ENCODE data around the gene LRRC3C.
"Not testable (repeated sequence)": the region's sequence is repeated elsewhere in the genome, so short reads cannot be mapped to it uniquely, and the experiment has no call there.

Gene LRRC3C

GRCh38 chr17:39944393-39944711 lies 16.8 kb downstream of the LRRC3C start:
- no peak for TF ChIP-seq SPI1 (IDR thresholded peaks at IDR 0.05; ENCODE audit: low read depth, low read length)
- no peak for TF ChIP-seq POLR2AphosphoS5 (IDR thresholded peaks at IDR 0.05; ENCODE audit: low read depth, low read length)
- no peak for TF ChIP-seq POLR2A (IDR thresholded peaks at IDR 0.05; ENCODE audit: low read depth, low read length)
- TF ChIP-seq POU2F2 (IDR thresholded peaks at IDR 0.05; ENCODE audit: low read depth, low read length) = no peak
- no peak for TF ChIP-seq TAF1 (IDR thresholded peaks at IDR 0.05; ENCODE audit: low read depth, low read length)
- TF ChIP-seq PAX5 (IDR thresholded peaks at IDR 0.05; ENCODE audit: insufficient read depth, low read length, severe bottlenecking) = no peak
- FAIRE-seq (no peak), DNase-seq (ENCODE audit: insufficient read length, low spot score) (no peak)

DNA sequence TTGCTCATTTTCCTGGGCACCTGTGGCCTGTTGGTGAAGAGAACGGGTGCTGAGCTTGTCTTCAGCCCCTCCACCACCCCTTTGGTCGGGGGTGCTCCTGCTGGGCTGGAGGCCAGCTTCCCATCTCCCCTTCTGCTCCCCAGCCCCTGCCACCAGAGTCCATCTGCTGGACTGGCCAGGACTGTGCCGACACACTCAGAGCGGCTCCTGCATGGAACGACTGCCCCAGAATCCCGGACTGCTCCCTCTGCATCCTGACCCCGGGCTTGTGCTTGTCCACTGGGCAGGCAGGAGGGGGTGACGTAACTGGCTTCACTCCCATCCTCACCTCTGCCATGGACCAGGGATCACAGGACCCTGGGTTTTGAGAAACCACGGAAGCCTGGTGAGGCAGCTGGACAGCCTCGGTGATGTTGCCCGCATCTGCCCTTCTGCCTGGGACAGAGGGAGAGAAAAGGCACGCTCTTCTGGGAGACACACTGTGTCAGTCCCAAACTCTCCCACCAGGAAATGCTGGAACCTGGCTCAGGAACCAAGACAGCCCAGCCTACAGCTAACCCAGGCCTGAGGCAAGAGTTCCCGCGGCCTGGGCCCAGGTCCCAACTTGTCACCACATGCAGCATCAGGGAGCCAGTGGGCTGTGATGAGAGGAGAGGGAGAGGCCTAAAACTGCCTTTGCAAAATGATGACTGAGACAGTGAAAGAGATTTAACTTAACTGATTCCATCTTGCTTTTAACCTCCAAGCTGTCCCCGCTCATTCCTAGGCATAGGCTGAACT lies 19.2 kb downstream of the LRRC3C start:
- no peak for FAIRE-seq
- TF ChIP-seq POLR2AphosphoS5 (IDR thresholded peaks at IDR 0.05; ENCODE audit: low read depth, low read length) (no peak), TAF1 (IDR thresholded peaks at IDR 0.05; ENCODE audit: low read depth, low read length) (no peak), POLR2A (IDR thresholded peaks at IDR 0.05; ENCODE audit: low read depth, low read length) (no peak), PAX5 (IDR thresholded peaks at IDR 0.05; ENCODE audit: insufficient read depth, low read length, severe bottlenecking) (no peak), SPI1 (IDR thresholded peaks at IDR 0.05; ENCODE audit: low read depth, low read length) (no peak), POU2F2 (IDR thresholded peaks at IDR 0.05; ENCODE audit: low read depth, low read length) (no peak)
- no peak for DNase-seq (ENCODE audit: insufficient read length, low spot score)

- peak; percentile 71 for FAIRE-seq
- not testable (repeated sequence) for DNase-seq (ENCODE audit: insufficient read length, low spot score)
Observed at GRCh38 chr17:39948489-39948828, 20.9 kb downstream of the LRRC3C start.

GRCh38 chr17:39949028-39949427 lies 21.5 kb downstream of the LRRC3C start:
- FAIRE-seq (no peak), DNase-seq (ENCODE audit: insufficient read length, low spot score) (no peak)
- TF ChIP-seq POLR2AphosphoS5 (IDR thresholded peaks at IDR 0.05; ENCODE audit: low read depth, low read length) (no peak), POLR2A (IDR thresholded peaks at IDR 0.05; ENCODE audit: low read depth, low read length) (no peak), SPI1 (IDR thresholded peaks at IDR 0.05; ENCODE audit: low read depth, low read length) (no peak), TAF1 (IDR thresholded peaks at IDR 0.05; ENCODE audit: low read depth, low read length) (no peak), POU2F2 (IDR thresholded peaks at IDR 0.05; ENCODE audit: low read depth, low read length) (no peak), PAX5 (IDR thresholded peaks at IDR 0.05; ENCODE audit: insufficient read depth, low read length, severe bottlenecking) (no peak)

- DNase-seq (ENCODE audit: insufficient read length, low spot score) (no peak), FAIRE-seq (no peak)
- TF ChIP-seq POU2F2 (IDR thresholded peaks at IDR 0.05; ENCODE audit: low read depth, low read length) = no peak
Observed at GRCh38 chr17:39950871-39951348, 23.4 kb downstream of the LRRC3C start.

DNA sequence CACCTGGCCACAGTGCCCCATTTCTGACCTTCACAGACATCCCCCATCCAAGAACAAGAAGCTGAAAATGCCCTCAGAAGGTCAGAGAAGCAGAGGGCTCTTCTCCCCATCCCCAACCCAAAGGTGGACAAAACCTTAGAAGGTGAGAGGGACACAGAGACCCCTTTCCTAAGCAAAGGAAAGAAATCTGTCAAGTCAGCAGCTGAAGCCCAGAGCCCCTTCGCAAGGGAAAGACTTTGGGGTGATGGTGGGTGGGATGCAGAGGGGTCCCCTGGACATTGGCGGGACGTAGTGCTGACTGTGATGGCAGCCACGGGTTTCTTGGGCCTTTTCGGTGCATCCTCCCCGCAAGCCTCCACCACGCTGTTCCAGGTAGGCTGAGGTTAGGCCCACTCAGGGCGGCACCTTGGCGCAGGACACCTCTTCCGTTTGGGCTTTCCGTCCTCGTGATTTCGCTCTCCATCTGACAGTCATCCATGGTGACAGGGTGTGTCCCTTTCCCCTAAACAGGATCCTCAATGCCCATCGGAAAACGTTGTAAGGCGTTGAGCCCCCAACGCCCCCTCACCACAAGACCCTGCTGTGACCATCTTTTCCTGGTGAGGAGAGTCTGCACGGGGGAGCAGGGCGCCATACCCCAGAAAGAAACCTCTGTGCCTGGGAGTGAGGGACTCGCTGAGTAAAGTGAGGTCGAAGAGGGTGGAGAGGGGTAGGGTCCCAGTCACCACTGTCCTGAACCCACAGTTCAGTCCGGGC lies 24.6 kb downstream of the LRRC3C start:
- FAIRE-seq = no peak

GRCh38 chr17:39952680-39953470 lies 25.3 kb downstream of the LRRC3C start:
- TF ChIP-seq POLR2A (IDR thresholded peaks at IDR 0.05; ENCODE audit: low read depth, low read length) (peak; percentile 49; the same call in 1 of the 2 replicates), PAX5 (IDR thresholded peaks at IDR 0.05; ENCODE audit: insufficient read depth, low read length, severe bottlenecking) (no peak)
- DNase-seq (ENCODE audit: insufficient read length, low spot score) (peak; percentile 93), FAIRE-seq (peak; percentile 98)

More for the DNA sequence above, 24.6 kb downstream of the LRRC3C start:
- no peak for DNase-seq (ENCODE audit: insufficient read length, low spot score)
- no peak for TF ChIP-seq POLR2A (IDR thresholded peaks at IDR 0.05; ENCODE audit: low read depth, low read length)
- TF ChIP-seq PAX5 (IDR thresholded peaks at IDR 0.05; ENCODE audit: insufficient read depth, low read length, severe bottlenecking) = no peak
- TF ChIP-seq TAF1 (IDR thresholded peaks at IDR 0.05; ENCODE audit: low read depth, low read length) = no peak
- TF ChIP-seq SPI1 (IDR thresholded peaks at IDR 0.05; ENCODE audit: low read depth, low read length) = no peak
- no peak for TF ChIP-seq POU2F2 (IDR thresholded peaks at IDR 0.05; ENCODE audit: low read depth, low read length)
- TF ChIP-seq POLR2AphosphoS5 (IDR thresholded peaks at IDR 0.05; ENCODE audit: low read depth, low read length) = no peak

- 0 out of 2 replicates have a peak, but pooled peaks have one; percentile 0 for TF ChIP-seq POLR2A (IDR thresholded peaks at IDR 0.05; ENCODE audit: low read depth, low read length)
- TF ChIP-seq SPI1 (IDR thresholded peaks at IDR 0.05; ENCODE audit: low read depth, low read length) = no peak
- no peak for DNase-seq (ENCODE audit: insufficient read length, low spot score)
- FAIRE-seq = no peak
Observed at GRCh38 chr17:39953471-39953888, 25.9 kb downstream of the LRRC3C start.

DNA sequence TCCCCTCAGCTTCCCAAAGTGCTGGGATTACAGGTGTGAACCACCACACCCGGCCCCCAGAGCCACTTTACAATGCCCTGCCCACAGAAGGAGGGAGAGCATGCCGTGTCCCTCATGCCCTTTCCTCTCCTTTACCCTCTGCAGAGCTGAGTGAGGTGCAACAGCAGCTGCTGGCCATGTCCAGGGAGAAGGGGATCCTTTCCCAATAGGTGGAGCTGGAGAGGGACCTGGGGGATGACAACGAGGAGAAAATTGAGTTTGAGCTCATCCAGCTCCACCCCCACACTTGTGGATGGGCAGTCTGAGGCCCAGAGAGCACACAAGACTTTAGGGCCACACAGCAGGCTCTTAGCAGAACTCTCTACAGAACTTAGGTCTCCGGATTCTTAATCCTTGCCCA lies 27.3 kb downstream of the LRRC3C start:
- no peak for TF ChIP-seq TAF1 (IDR thresholded peaks at IDR 0.05; ENCODE audit: low read depth, low read length)
- no peak for DNase-seq (ENCODE audit: insufficient read length, low spot score)
- FAIRE-seq = no peak

GRCh38 chr17:39955726-39956225 lies 28.2 kb downstream of the LRRC3C start:
- DNase-seq (ENCODE audit: insufficient read length, low spot score) (no peak), FAIRE-seq (no peak)
- TF ChIP-seq PAX5 (IDR thresholded peaks at IDR 0.05; ENCODE audit: insufficient read depth, low read length, severe bottlenecking) (no peak), TAF1 (IDR thresholded peaks at IDR 0.05; ENCODE audit: low read depth, low read length) (no peak), POU2F2 (IDR thresholded peaks at IDR 0.05; ENCODE audit: low read depth, low read length) (no peak), POLR2AphosphoS5 (IDR thresholded peaks at IDR 0.05; ENCODE audit: low read depth, low read length) (no peak), SPI1 (IDR thresholded peaks at IDR 0.05; ENCODE audit: low read depth, low read length) (no peak), POLR2A (IDR thresholded peaks at IDR 0.05; ENCODE audit: low read depth, low read length) (no peak)

All from GM12891 (cell line).